Vagina (tissue), 2 donors: Measurements from ENCODE around the gene ARSD. TPM values are rescaled to one million over a fixed set of nuclear protein-coding genes. Genes with fewer than 3 reads are reported as not detected.
"Not testable (repeated sequence)": the region's sequence is repeated elsewhere in the genome, so short reads cannot be mapped to it uniquely, and the experiment has no call there.

Experiments
- DNase-seq, 2 donors: peaks; one replicate each; pipeline ENCODE4 v3.0.0-alpha.2; 2017; ENCODE audit errors: extremely low spot score in 2 of 2
- H3K27ac ChIP-seq: fragments of 200-600 bp; sonication (generic); one replicate; pipeline ENCODE4 v1.5.1; 2019
- H3K27me3 ChIP-seq: fragments of 200-600 bp; sonication (generic); one replicate; pipeline ENCODE4 v1.5.1; 2019
- H3K36me3 ChIP-seq, 2 donors: fragments of 200-600 bp; sonication (generic); one replicate each; pipeline ENCODE4 v1.5.1; 2017 to 2019
- H3K4me1 ChIP-seq: fragments of 200-600 bp; sonication (generic); one replicate; pipeline ENCODE4 v1.5.1; 2019
- H3K4me3 ChIP-seq, 2 donors: fragments of 200-600 bp; sonication (generic); 1 replicate in 1 of 2; 2 replicates in 1 of 2; pipeline ENCODE4 v1.5.1; 2016 to 2019
- H3K9me3 ChIP-seq: fragments of 200-600 bp; sonication (generic); one replicate; pipeline ENCODE4 v1.5.1; 2019
- CTCF ChIP-seq, 3 experiments: fragments of 450-650 bp in 2 of 3; fragments of 200-600 bp in 1 of 3; sonication (generic) in 1 of 3; IDR thresholded peaks; one replicate each; pipeline ENCODE4 v1.5.1; 2017 to 2019; ENCODE audit warnings: antibody characterized with exemption in 3 of 3, mild to moderate bottlenecking in 2 of 3, moderate library complexity in 2 of 3
- POLR2A ChIP-seq, 2 donors: fragments of 450-650 bp; IDR thresholded peaks; one replicate each; pipeline ENCODE4 v1.6.1; 2017; ENCODE audit warnings: antibody characterized with exemption in 2 of 2, mild to moderate bottlenecking in 2 of 2, moderate library complexity in 2 of 2
- POLR2AphosphoS5 ChIP-seq, 2 donors: sonication (generic); formaldehyde crosslinking; IDR thresholded peaks; one replicate each; pipeline ENCODE4 v1.9.0; 2017; ENCODE audit warnings: antibody characterized with exemption in 2 of 2, mild to moderate bottlenecking in 2 of 2, low read depth in 1 of 2; ENCODE audit not compliant: insufficient read depth in 1 of 2
- intact Hi-C: fragments of 100-400 bp; cut with DNase I; formaldehyde crosslinking; loops from one replicate; pipeline ENCODE4 v1.15.1; 2023
- total RNA-seq: library from RNA; depleted of rRNA; stranded (reverse); fragments of >200 nt; gene quantifications from one replicate; pipeline ENCODE4 v1.2.3, GENCODE V29; 2016

ARSD gene
- total RNA-seq, 1 donor from 2014 or later: 14.0 TPM

GRCh38 chrX:2967998-2968909, 39.1 kb upstream of the ARSD start:
- no peak for DNase-seq
- TF ChIP-seq POLR2AphosphoS5 (IDR thresholded peaks at IDR 0.05; ENCODE audit: insufficient read depth in 1 of 2, low read depth in 1 of 2): no peak
- no peak for TF ChIP-seq POLR2A (IDR thresholded peaks at IDR 0.05)
- TF ChIP-seq CTCF (IDR thresholded peaks at IDR 0.05): no peak
- Histone ChIP-seq H3K9me3 (no peaks in the 10 kb centered on the region), H3K4me1 (no peaks in the 10 kb centered on the region), H3K36me3 (no peaks in the 10 kb centered on the region), H3K27ac (no peak overlapping the region), H3K4me3 (no peak overlapping the region), H3K27me3 (no peaks in the 10 kb centered on the region)
- intact Hi-C loops: no loop called here

- H3K36me3 ChIP-seq: no peaks in the 10 kb centered on the region
- no peak overlapping the region for H3K27ac ChIP-seq
- no peaks in the 10 kb centered on the region for H3K9me3 ChIP-seq
- no peaks in the 10 kb centered on the region for H3K27me3 ChIP-seq
- no peak overlapping the region for H3K4me3 ChIP-seq
- DNase-seq: no peak
- TF ChIP-seq POLR2AphosphoS5 (IDR thresholded peaks at IDR 0.05; ENCODE audit: insufficient read depth in 1 of 2, low read depth in 1 of 2) (no peak), POLR2A (IDR thresholded peaks at IDR 0.05) (no peak), CTCF (IDR thresholded peaks at IDR 0.05) (no peak)
- no peaks in the 10 kb centered on the region for H3K4me1 ChIP-seq
- intact Hi-C loops: no loop called here
These were observed 38.4 kb upstream of the ARSD start for GRCh38 chrX:2967584-2967983.

- Histone ChIP-seq H3K4me1 (no peaks in the 10 kb centered on the region), H3K9me3 (no peaks in the 10 kb centered on the region), H3K27ac (no peak overlapping the region), H3K4me3 (no peak overlapping the region), H3K27me3 (no peaks in the 10 kb centered on the region), H3K36me3 (no peaks in the 10 kb centered on the region)
- intact Hi-C loops: no loop called here
- no peak for DNase-seq
- no peak for TF ChIP-seq POLR2AphosphoS5 (IDR thresholded peaks at IDR 0.05; ENCODE audit: insufficient read depth in 1 of 2, low read depth in 1 of 2)
- no peak for TF ChIP-seq POLR2A (IDR thresholded peaks at IDR 0.05)
- TF ChIP-seq CTCF (IDR thresholded peaks at IDR 0.05): no peak
These were observed 37.9 kb upstream of the ARSD start for GRCh38 chrX:2967012-2967411.

GRCh38 chrX:2965965-2966364, 36.8 kb upstream of the ARSD start:
- Histone ChIP-seq H3K4me1 (no peaks in the 10 kb centered on the region), H3K27ac (no peak overlapping the region), H3K27me3 (no peaks in the 10 kb centered on the region), H3K36me3 (no peaks in the 10 kb centered on the region), H3K4me3 (no peak overlapping the region), H3K9me3 (no peaks in the 10 kb centered on the region)
- intact Hi-C loops: no loop called here
- DNase-seq: no peak
- TF ChIP-seq POLR2A (IDR thresholded peaks at IDR 0.05) (no peak), CTCF (IDR thresholded peaks at IDR 0.05) (no peak), POLR2AphosphoS5 (IDR thresholded peaks at IDR 0.05; ENCODE audit: insufficient read depth in 1 of 2, low read depth in 1 of 2) (no peak)

GRCh38 chrX:2963992-2964794, 35.1 kb upstream of the ARSD start:
- intact Hi-C loops, H3K27ac ChIP-seq, H3K4me3 ChIP-seq, H3K9me3 ChIP-seq, H3K27me3 ChIP-seq, H3K36me3 ChIP-seq, DNase-seq, H3K4me1 ChIP-seq: not testable (repeated sequence)

- DNase-seq, H3K27ac ChIP-seq, intact Hi-C loops, H3K36me3 ChIP-seq, H3K4me1 ChIP-seq, H3K27me3 ChIP-seq, H3K4me3 ChIP-seq, H3K9me3 ChIP-seq: not testable (repeated sequence)
These were observed 34.3 kb upstream of the ARSD start for GRCh38 chrX:2963449-2963848.
